HG03280 (cell line): Measurements from ENCODE around the gene RABGAP1L.
"Not testable (repeated sequence)": the region's sequence is repeated elsewhere in the genome, so short reads cannot be mapped to it uniquely, and the experiment has no call there.

Experiments
- ATAC-seq: cut with Tn5 transposase; IDR thresholded peaks from one replicate; pipeline ENCODE4 v1.9.1; 2021; ENCODE audit warnings: mild to moderate bottlenecking, moderate library complexity; ENCODE audit not compliant: unreplicated experiment

RABGAP1L gene

DNA sequence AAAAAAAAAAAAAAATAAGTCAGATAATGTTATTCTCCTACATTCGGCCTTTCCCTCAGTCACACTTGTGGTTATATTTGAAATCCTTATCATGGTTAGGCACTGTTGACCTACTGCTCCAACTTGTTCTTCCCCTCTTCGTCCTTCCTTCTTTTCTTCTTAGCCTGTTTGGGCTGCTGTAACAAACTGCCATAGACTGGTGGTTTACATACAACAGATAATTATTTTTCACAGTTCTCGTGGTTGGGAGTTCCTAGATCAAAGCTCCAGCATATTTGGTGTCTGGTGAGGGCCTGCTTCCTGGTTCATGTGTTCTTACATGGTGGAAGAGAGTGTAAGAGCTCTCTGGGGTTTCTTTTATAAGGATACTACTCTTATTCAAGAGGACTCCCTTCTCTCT is 73.4 kb downstream of the RABGAP1L start:
- ATAC-seq, result no peak

DNA sequence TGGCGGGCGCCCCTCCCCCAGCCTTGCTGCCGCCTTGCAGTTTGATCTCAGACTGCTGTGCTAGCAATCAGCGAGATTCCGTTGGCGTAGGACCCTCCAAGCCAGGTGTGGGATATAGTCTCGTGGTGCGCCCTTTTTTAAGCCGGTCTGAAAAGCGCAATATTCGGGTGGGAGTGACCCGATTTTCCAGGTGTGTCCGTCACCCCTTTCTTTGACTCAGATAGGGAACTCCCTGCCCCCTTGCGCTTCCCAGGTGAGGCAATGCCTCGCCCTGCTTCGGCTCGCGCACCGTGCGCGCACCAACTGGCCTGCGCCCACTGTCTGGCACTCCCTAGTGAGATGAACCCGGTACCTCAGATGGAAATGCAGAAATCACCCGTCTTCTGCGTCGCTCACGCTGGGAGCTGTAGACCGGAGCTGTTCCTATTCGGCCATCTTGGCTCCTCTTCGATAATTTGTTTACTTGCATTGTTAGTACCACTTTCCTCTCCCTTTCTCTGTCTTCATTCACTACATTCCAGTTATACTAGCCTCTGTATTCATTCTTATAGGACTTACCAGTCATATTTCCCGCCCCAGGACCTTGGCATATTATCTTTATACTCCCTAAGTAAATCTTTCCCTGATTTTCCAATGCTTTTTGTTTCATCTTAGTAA is 79.7 kb downstream of the RABGAP1L start:
- not testable (repeated sequence) for ATAC-seq

DNA sequence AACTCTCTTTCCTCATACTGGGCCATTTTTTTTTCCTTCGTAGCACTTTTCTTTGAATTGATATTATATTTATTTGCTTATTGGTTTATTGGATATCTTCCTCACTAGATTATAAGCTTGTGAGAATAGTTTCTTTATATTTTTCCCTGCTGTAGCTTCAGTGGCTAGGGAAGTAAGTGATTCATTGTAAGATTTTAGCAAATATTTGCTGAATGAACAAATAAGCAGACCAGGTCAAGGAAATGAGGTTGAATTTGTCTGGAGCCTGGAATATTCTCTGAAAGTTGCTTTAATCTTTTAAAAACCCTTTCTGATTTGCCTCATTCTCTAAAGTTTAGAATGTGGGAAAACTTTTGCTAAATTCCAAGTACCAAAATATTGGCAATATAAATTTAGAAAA is 80.2 kb downstream of the RABGAP1L start:
- ATAC-seq, result no peak

- no peak for ATAC-seq
Observed at GRCh38 chr1:174242856-174243255, 83.5 kb downstream of the RABGAP1L start.

- no peak for ATAC-seq
Observed at GRCh38 chr1:174243451-174244000, 84.2 kb downstream of the RABGAP1L start.

- ATAC-seq, result no peak
Observed at GRCh38 chr1:174244017-174244416, 84.7 kb downstream of the RABGAP1L start.

DNA sequence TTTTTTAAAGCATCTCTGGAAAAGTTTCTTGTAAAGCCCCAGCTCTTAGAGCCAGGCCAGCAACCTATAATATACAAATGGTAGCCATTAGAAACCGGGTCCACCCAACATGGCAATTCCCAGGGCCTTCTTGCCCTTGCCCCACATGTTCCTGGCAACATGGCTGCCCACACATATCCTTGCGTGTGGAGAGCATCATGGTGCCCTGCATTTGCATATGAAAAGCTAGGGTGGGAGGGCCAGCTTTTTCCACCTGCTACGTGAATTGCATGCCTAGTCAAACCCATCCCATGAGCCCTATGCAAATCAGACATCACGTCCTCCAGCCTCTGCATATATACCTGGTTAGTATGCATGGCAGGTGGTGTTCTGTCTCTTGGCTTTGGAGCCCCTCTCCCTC is 88.2 kb downstream of the RABGAP1L start:
- ATAC-seq, result no peak

DNA sequence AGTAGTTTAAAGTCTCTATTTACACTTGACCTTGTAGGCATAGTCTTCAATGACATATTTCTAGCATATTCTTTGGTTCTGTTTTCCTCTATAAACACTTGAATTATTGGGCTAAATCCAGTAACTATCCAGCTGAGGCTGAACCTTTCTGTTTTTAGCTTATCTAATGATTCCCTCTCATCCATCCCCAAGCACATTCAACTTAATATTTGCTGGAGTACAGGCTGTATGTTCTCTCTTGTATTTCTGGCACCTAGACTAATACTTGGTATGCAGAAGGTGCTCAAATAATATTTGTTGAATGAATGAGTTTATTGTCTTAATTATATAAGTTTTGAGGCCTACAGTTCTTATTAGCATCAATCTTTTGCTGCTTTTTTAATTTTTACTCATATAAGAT is 88.7 kb downstream of the RABGAP1L start:
- no peak for ATAC-seq

DNA sequence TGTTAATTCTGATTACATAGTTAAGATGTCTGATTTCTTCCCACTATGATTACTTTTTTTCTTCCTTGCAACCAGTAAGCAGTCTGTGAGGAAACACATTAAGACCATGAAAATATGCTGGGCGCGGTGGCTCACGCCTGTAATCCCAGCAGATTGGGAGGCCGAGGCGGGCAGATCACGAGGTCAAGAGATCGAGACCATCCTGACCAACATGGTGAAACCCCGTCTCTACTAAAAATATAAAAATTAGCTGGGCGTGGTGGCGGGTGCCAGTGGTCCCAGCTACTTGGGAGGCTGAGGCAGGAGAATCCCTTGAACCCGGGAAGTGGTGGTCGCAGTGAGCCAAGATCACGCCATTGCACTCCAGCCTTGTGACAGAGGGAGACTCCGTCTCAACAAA is 97.1 kb downstream of the RABGAP1L start:
- ATAC-seq, result not testable (repeated sequence)

- ATAC-seq, result no peak
Observed at GRCh38 chr1:174258148-174258550, 98.8 kb downstream of the RABGAP1L start.

DNA sequence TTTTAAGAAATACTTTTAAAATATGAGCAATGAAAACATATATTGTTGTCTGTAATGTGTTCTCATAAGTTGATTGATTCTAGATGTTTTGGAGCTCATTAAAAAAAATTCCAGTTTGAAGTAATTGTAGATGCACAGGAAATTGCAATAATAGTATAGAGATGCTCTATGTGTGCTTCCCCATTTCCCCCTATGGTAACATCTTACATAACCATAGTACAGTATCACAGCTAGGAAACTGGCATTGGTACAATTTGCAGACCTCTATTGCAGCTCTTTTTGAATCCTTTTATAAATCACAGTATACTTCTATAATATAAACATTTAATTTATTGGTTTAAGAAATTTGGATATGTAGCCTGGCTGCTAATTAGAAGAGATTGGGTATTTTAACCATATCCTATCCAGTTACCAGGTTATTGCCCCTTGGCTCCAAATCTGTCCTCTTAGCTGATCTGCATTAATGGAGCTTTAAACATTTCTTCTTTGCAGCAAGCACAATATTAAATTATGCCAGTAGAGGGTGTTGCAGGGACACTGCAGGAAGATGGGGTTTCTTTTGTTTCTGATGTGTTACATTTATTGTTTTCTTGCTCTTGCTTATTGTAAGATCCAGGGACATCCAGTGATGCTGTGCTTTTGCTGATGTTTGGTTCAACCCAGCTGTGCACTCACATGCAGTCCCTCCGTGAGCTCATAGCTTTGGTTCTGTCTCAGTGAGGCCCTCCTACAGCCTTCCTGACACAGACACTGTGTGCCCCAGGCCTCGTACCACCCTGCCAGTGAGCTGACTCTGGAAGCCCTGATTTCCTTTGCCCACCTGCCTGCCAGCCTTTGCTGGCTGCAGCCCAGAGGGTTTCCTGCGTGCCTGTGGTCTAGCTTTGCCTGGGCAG is 103.3 kb downstream of the RABGAP1L start:
- ATAC-seq, result no peak

DNA sequence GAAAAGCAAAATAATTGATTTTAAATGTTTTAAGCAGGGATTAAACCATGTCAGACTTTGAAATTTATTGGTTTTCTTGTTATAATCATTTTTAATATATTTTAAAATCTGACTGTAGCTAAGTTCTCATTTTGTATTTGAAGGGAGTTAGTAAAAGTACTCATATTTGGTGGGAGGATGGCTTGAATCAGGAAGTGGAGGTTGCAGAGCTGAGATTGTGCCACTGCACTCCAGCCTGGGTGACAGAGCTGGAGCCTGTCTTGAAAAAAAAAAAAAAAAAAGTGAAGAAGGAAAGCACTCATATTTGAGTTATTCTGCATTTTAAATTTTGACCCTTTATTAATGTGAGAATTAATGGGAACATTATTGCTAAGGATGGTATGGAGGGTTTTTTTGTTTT is 106.0 kb downstream of the RABGAP1L start:
- no peak for ATAC-seq

GRCh38 chr1:174266476-174266875 is 107.2 kb downstream of the RABGAP1L start:
- ATAC-seq, result no peak

GRCh38 chr1:174266991-174267612 is 107.8 kb downstream of the RABGAP1L start:
- ATAC-seq, result no peak

DNA sequence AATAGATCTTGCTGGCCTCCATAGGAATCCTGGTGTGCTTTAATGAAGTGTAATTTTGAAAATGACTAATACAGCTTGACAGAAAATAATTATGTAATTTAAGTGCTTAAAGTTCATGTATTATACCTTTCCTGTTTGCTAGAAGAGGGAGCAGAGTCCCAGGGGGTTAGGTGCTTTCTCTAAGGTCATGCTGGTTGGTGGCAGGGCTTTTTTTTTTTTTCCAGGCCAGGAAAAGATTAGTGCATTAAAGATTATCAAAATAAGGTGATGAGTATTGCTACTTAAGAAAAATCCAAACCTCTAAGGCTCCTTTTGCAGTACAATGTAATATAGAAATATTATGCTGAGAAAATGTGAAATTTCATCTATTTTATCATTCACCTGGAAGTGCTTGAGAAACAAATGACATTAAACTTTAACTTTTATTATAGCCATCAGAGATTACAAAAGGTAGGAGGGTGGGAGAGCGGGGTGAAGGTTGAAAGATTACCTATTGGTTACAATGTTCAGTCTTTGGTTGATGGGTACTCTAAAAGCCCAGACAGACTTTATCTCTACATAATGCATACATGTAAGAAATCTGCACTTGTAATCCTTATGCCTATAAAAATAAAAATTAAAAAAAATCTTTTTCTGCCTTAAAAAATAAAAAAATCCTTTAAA is 110.8 kb downstream of the RABGAP1L start:
- no peak for ATAC-seq

DNA sequence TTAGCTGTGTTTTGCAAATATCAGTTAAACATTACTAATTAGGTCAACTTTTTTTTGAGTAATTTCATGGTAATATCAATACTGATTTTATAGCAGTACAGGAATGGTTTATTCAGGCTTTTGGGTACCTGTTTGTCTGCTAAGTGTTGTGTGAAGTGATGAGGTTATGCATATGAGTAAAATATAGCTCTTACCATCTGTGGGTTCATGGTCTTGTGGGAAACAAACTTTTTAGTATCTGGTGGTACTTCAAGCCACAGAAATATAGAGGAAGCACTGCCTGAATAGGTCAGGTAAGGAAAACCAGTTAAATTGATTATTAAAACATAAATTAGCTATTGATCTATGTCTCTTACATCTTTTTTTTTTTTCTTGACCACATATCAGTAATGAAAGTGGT is 113.9 kb downstream of the RABGAP1L start:
- no peak for ATAC-seq

DNA sequence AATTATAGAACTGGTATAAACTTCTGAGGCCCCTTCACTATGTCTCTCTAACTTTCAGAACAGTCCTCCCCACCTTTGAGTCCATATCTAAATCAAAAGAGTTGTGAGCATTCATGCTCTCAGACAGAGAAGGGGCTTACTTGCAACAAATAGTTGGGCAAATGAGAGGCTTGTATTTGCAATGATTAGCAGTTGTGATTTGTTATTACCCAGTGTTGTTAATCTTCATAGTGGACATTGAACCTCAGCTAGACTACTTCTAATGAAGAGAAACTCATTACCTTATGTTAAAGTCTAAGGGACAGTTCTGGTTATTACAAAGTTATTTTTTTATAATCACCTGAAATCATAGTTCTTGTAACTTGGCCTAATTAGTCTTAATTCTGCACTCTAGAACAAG is 114.5 kb downstream of the RABGAP1L start:
- no peak for ATAC-seq

DNA sequence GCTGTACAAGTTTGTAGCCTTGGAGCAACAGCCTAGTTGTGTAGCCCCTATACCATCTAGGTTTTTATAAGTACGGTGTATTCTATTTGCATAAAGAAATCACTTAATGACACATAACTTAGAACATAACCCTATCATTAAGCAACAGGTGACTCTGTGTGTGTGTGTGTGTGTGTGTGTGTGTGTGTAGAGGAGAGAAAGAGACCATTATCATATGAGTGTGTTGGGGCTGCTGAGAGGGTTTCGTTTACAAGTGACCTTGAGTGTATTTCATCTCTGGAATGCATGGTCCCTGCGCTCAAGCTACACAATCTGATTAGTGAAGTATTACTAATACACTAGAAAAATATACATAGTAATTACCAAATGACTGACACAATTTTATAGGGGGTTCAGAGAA is 115.1 kb downstream of the RABGAP1L start:
- ATAC-seq, result no peak

GRCh38 chr1:174274884-174275283 is 115.6 kb downstream of the RABGAP1L start:
- ATAC-seq, result no peak

GRCh38 chr1:174276087-174276486 is 116.8 kb downstream of the RABGAP1L start:
- no peak for ATAC-seq

DNA sequence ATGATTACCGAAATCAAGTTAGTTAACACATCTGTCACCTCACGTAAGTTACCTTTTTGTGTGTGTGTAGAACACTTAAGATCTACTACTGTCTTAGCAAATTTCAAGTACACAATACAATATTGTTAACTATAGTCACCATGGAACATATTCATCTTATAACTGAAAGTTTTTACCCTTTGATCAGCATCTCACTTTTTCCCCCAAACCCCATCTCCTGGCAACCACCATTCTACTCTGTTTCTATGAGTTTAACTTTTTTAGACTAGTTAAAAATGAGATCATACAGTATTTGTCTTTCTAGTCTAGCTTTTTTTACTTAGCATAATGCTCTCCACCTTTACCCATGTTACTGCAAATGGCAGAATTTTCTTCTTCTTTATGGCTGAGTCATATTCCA is 124.7 kb downstream of the RABGAP1L start:
- ATAC-seq, result no peak
